ENCODE data around the gene CCNB1IP1.
"Not testable (repeated sequence)": the region's sequence is repeated elsewhere in the genome, so short reads cannot be mapped to it uniquely, and the experiment has no call there.

The CCNB1IP1 gene

DNA sequence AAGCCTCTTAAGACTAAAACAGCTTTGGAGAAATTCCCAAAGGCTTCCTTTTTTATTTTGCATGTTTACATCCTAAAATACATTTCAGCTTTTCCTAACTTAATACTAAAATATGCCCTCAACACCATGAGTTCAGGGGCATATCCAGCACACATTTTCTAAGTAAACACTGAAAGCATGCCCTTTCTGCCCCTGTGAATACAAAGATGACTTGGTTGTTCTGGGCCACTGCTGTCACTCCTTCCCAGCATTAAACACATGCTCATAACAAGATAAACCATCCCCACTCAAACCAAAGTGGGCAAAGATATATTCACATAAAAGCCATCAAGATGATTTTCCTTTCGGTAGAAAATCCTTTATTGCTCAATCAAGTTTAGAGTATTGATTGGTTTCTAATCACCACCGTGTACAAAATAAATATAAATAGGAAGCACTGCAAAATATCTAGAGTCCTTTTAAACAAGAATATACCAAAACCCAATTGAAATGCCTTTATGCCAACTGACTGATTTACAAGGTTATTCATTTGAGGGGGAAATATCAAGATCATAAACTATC lies 1.9 kb downstream of the CCNB1IP1 start:
- DNase-seq (ENCODE audit: low read depth), result no peak

DNA sequence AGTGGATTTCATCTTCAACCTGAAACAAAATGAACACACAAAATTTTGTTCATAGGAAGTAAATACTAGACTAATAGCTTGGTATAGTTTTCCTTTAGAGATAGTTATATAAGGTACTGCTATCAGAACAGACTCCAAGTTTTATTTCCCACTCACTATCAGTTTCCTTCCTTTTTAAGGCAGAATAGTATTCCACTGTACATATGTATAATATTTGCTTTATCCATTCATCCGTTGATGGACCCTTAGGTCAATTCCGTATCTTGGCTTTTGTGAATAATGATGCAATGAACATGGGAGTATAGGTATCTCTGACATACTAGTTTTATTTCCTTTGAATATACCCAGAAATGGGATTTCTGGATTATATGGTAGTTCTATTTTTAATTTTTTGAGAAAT lies 3.7 kb downstream of the CCNB1IP1 start:
- DNase-seq (ENCODE audit: low read depth), result no peak

DNA sequence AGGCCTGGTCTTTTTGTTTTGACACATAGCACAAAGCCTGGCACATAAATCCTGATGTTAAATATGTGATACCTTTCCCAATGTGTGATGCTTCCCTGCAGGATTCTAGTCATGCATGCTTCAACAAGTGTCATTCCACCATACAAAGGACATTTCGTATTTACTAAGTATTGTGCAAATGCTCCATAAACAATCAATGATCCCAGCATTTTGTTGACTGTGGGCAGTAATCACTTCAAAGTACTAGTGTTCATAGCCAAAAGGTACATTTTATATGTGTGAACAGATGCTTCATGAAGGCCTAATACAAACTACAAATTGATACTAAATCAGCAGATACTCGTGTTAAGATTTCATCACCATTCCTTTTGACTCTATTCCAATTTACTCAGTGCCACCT lies 4.4 kb downstream of the CCNB1IP1 start:
- no peak for DNase-seq (ENCODE audit: low read depth)

DNA sequence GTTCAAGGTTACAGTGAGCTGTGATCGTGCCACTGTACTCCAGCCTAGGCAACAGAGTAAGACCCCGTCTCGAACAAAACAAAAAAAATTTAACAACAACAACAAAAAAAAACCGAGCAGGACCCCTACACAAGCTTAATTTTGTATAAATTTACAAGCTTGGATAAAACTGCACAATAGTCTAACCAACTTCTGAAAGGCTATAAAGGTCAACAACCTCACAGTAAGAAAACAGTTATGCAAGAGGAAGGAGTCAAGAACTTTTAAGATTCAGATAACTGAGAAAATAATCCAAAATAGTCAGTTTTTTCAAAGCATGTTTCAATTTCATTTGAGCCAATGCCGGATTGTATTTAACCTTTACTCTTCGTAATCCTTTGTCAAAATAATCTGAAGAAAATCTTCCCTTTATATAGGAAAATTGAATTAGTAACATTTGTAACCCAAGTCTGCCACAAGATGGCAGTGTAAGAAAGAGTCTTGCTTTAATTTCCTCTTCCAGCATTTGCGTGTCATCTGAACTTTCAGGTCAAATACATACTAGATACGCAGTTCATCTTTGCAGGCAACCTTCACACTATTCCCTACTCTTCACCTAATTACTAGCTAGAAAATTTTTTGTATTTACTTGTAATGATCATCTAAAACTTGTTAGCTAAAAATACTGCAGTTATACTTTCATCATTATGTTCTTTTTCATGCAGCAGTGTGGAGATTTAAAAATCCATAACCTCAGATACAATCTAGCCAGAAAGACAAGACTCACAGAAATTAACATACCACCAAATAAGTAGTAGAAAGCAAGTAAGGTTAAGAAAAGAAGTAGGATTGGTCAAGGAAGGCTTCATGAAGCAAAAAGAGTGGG lies 5.8 kb downstream of the CCNB1IP1 start:
- DNase-seq (ENCODE audit: low read depth), result peak; percentile 17

DNA sequence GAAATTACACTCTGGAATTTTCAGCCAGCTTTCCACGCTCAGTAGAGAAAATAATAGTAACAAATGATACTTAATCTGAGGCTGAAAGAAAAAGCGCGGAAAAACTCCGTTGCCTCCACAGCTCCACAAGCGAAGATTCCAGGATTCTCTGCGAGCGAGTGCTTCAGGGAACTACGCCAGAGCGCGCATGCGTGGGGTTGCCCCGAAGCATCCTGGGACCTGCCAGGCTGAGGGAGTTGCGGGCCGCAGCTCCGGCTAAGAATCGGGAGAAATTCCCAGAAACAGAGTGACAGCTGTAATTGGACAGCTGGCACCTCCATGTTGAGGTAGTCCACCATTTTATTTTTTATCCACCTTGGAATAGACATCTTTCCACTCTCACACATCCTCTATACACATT lies 15.4 kb downstream of the CCNB1IP1 start:
- no peak for DNase-seq (ENCODE audit: low read depth)

DNA sequence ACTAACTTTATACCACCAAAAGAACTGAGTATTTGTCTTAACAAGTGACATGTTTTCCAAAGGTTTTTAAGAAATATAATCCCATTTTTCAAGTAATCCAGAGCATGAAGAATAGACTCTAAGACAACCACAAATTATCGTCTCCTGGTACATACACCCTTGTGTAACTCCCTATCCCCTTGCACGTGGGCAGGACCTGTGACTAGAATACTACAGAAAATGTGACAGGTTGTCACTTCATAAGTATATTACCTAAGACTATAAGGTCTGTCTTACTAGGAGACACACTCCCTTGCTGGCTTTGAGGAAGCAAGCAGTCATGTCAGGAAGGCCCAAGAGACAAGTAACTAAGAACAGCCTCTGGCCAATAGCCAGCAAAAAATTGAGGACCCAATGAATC lies 19.1 kb downstream of the CCNB1IP1 start:
- DNase-seq (ENCODE audit: low read depth), result no peak

DNA sequence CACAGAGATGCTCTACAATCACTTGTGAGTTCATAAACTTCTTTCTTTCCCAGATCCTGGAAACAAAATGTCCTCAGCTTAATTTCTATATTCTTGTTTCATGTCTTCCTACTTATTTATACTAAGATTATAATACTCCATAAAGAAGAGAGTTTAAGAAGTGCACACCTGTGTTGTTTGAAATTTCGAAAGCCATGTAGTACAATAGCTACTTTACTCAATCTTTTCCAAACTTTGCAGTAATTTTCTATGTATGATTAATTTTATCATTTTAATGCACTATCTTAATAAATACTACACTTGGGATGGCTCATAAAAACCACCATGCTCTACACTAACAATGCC lies 27.0 kb downstream of the CCNB1IP1 start:
- no peak for DNase-seq (ENCODE audit: low read depth)

DNA sequence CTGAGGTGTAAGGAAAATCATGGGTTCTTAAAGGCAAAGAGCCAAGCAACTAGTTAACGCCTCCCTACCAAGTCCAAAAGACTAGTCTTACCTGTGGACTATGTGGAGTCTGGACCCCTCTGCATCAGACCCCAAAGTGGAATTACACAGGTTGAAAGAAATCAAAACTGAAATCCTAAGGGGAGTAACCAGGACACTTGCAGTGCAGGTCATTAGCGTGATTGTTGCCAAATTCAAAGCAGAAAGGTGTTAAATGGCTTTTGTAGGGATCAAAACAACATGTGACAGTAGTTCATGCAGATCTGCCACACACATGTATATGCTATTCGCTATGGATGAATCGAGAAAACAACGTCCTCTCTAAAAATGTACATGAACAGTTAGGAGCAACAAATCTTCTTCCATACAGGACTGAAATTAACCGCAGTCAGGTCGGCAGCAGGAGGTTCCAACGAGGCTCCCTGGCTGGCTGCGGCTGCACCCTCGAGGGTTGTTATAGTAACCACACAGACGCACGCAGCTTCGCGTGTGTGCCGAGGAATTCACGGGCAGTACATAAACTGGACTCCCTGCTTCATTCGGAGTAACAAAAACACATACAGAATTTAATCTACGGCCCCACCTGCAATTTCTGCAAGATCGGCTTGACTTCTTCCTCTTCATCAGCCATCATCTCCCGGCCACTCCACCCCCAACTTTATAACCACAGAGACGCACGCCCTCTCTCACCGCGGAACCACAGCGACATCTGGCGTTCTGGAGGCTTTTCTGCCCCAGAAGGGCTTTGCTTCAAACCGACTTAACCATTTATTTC lies 27.6 kb downstream of the CCNB1IP1 start, which contains the start of gene TTC5:
Gene TTC5 (minus strand): TSS at position 687 of the 814 bp plus-strand sequence. CDS start 14 bp downstream, at position 673.
- DNase-seq (ENCODE audit: low read depth), result peak; percentile 80

DNA sequence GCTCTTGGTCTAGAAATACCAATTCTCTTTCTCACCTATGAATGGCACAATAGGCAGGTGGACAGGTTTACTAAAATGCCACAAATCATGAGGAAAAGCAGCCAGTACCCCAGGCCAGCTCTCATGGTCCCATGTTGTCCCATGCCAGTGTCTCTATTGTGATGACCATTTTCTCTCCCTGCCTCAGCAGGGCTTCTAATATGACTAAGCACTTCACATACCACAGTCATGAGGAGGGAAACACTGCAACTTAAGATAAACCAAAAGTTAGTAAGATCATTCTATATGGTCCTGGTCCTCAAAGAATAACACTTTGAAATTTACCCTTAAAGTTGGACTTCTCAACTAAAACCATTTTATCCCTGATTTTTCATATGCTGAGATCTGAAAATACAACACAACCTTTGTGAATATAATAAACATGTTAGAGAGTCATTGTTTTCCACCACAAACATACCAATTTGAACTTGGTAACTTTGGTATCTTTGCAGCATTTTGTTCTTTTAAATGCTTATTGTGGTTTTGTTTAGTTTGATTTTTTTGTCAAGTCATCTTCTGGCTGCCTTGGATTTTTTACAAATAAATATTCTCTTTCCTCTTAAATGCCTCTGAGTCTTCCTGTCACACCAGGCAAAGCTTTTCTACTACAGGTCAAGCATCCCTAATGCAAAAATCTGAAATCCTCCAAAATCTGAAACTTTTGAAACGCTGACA lies 30.9 kb downstream of the CCNB1IP1 start:
- no peak for DNase-seq (ENCODE audit: low read depth)

DNA sequence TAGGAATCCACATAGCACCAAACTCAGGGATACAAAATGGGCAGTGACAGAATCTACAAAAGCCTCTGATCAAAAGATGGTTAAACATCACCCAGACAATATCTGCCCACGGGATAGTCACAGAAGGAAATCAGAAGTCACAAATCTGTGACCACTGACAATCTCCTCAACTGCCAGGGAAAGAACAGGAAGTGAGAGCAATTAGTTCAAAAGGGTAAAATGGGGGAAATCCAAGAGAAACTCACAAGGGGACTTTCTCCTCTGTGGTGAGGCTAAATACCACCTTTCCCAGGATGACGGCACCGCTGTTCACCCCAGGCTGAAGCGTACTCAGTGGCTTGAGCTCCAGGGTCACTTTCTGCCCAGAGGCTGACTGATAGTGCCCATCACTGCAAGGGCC lies 38.0 kb downstream of the CCNB1IP1 start:
- no peak for DNase-seq (ENCODE audit: low read depth)

DNA sequence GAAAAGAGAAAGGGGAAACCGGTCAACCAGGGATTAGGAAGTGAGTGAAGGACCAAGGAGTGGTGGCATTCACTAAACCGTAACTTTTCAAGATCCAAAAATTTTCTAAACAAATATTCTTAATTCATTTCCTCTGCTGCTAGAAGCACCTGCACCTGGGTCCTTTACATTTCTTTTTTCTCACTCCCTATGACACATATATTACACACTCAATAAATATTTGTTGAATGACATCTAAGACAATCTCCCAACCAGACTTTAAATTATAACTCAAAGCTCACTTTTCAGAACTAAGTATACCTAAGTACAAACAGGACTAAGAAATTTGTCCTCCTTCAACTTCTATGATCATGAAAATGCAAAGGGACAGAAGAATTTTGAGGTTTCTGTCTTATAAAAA lies 38.4 kb downstream of the CCNB1IP1 start:
- no peak for DNase-seq (ENCODE audit: low read depth)

DNA sequence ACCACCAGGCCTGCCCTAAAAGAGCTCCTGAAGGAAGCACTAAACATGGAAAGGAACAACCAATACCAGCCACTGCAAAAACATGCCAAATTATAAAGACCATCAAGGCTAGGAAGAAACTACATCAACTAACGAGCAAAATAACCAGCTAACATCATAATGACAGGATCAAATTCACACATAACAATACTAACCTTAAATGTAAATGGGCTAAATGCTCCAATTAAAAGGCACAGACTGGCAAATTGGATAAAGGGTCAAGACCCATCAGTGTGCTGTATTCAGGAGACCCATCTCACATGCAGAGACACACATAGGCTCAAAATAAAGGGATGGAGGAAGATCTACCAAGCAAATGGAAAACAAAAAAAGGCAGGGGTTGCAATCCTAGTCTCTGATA lies 51.1 kb downstream of the CCNB1IP1 start:
- not testable (repeated sequence) for DNase-seq (ENCODE audit: low read depth)

DNA sequence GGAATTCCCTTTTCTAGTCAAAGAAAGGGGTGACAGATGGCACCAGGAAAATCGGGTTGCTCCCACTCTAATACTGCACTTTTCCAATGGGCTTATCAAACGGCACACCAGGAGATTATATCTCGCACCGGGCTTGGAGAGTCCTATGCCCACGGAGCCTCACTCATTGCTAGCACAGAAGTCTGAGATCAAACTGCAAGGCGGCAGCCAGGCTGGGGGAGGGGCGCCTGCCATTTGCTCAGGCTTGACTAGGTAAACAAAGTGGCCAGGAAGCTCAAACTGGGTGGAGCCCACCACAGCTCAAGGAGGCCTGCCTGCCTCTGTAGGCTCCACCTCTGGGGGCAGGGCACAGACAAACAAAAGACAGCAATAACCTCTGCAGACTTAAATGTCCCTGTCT lies 52.8 kb downstream of the CCNB1IP1 start:
- not testable (repeated sequence) for DNase-seq (ENCODE audit: low read depth)

DNA sequence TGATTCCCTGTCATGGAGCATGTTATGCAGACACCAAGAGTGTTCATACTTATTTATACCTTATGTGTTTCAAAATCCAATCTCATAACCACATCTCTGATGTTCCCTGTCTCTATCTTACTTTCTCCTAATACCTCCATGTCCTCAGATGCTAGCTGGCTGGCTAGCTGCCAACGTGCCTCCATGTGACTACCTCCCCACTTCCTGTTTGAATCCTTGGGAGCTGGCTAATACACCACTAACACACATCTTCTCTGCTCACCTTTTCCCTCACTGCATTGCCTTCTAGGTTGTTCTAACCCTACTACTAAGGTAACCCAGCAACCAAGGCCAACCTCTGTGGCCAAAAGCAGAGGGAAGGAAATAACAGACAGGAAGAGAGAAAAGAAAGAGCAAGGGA lies 54.7 kb downstream of the CCNB1IP1 start:
- DNase-seq (ENCODE audit: low read depth), result no peak

DNA sequence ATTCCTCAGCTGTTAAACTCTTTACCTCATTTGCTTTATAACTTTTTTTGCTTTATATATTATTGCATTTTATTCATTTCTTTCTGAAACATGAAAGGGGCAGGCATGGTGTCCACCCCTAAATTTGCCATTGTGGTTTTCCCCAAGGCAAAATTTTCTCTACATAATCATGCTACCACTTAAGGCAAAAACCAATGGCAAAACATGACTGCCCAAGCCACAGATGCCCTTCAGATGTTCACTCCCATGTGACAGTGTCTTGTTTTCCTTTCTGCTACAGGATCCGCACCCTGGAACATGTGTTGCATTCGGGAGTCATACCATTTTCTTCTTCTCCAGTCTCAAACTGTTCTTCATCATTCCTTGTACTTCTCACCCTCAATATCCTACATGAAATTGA lies 55.7 kb downstream of the CCNB1IP1 start:
- DNase-seq (ENCODE audit: low read depth), result no peak

DNA sequence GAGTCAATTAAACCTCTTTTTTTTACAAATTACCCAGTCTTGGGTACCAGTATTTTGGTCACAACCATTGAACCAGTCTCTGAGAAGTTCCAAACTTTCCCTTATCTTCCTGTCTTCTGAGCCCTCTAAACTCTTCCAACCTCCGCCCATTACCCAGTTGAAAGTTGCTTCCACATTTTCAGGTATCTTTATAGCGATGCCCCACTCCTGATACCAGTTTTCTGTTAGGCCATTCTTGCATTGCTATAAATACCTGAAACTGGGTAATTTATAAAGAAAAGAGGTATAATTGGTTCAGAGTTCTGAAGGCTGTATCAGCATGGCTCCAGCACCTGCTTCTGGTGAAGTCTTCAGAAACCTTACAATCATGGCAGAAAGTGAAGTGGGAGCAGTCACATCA lies 59.0 kb downstream of the CCNB1IP1 start:
- DNase-seq (ENCODE audit: low read depth), result no peak

DNA sequence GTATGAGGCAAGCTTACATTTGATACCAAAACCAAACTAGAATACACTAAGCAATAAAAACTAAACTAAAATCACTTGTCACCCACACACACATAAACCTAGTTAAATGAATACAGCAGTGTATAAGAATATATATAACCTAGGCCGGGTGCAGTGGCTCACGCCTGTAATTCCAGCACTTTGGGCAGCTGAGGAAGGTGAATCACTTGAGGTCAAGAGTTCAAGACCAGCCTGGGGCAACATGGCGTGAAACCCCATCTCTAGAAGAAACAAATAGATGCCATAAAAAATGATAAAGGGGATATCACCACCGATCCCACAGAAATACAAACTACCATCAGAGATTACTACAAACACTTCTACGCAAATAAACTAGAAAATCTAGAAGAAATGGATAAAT lies 68.7 kb downstream of the CCNB1IP1 start:
- DNase-seq (ENCODE audit: low read depth), result not testable (repeated sequence)

DNA sequence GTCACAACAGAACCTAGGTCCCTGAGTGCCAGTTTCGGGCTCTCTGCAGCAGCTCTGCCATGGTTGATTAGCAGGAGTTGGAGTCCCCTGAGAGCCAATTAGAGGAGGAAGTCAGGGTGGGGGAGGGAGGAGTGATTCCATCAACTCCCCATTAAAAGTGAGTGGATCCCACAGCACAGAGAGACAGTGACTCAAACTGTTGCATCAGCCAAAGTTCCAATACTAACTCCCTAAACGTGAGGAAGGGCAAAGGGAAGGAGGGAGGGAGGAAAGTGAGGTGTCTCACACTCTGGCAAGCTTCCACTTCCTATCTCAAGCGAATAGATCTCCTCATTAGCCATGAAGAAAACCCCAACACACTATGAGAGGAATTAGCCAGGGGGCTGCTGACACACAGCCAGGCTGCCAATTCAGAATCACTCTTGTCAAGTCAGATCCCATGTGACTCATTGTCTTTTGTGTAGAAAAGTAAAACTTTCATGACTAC lies 70.4 kb downstream of the CCNB1IP1 start:
- no peak for DNase-seq (ENCODE audit: low read depth)
